Measurements from ENCODE around the gene POU5F2. TPM values are rescaled to one million over a fixed set of nuclear protein-coding genes. Genes with fewer than 3 reads are reported as not detected.

The POU5F2 gene
- total and polyA plus RNA-seq, 2 of the 8 experiments (the other 6 are each of a cell fraction or from before 2014, with no cell fraction given): 0.06 to 0.08 TPM

- TF ChIP-seq, protein P1, sequence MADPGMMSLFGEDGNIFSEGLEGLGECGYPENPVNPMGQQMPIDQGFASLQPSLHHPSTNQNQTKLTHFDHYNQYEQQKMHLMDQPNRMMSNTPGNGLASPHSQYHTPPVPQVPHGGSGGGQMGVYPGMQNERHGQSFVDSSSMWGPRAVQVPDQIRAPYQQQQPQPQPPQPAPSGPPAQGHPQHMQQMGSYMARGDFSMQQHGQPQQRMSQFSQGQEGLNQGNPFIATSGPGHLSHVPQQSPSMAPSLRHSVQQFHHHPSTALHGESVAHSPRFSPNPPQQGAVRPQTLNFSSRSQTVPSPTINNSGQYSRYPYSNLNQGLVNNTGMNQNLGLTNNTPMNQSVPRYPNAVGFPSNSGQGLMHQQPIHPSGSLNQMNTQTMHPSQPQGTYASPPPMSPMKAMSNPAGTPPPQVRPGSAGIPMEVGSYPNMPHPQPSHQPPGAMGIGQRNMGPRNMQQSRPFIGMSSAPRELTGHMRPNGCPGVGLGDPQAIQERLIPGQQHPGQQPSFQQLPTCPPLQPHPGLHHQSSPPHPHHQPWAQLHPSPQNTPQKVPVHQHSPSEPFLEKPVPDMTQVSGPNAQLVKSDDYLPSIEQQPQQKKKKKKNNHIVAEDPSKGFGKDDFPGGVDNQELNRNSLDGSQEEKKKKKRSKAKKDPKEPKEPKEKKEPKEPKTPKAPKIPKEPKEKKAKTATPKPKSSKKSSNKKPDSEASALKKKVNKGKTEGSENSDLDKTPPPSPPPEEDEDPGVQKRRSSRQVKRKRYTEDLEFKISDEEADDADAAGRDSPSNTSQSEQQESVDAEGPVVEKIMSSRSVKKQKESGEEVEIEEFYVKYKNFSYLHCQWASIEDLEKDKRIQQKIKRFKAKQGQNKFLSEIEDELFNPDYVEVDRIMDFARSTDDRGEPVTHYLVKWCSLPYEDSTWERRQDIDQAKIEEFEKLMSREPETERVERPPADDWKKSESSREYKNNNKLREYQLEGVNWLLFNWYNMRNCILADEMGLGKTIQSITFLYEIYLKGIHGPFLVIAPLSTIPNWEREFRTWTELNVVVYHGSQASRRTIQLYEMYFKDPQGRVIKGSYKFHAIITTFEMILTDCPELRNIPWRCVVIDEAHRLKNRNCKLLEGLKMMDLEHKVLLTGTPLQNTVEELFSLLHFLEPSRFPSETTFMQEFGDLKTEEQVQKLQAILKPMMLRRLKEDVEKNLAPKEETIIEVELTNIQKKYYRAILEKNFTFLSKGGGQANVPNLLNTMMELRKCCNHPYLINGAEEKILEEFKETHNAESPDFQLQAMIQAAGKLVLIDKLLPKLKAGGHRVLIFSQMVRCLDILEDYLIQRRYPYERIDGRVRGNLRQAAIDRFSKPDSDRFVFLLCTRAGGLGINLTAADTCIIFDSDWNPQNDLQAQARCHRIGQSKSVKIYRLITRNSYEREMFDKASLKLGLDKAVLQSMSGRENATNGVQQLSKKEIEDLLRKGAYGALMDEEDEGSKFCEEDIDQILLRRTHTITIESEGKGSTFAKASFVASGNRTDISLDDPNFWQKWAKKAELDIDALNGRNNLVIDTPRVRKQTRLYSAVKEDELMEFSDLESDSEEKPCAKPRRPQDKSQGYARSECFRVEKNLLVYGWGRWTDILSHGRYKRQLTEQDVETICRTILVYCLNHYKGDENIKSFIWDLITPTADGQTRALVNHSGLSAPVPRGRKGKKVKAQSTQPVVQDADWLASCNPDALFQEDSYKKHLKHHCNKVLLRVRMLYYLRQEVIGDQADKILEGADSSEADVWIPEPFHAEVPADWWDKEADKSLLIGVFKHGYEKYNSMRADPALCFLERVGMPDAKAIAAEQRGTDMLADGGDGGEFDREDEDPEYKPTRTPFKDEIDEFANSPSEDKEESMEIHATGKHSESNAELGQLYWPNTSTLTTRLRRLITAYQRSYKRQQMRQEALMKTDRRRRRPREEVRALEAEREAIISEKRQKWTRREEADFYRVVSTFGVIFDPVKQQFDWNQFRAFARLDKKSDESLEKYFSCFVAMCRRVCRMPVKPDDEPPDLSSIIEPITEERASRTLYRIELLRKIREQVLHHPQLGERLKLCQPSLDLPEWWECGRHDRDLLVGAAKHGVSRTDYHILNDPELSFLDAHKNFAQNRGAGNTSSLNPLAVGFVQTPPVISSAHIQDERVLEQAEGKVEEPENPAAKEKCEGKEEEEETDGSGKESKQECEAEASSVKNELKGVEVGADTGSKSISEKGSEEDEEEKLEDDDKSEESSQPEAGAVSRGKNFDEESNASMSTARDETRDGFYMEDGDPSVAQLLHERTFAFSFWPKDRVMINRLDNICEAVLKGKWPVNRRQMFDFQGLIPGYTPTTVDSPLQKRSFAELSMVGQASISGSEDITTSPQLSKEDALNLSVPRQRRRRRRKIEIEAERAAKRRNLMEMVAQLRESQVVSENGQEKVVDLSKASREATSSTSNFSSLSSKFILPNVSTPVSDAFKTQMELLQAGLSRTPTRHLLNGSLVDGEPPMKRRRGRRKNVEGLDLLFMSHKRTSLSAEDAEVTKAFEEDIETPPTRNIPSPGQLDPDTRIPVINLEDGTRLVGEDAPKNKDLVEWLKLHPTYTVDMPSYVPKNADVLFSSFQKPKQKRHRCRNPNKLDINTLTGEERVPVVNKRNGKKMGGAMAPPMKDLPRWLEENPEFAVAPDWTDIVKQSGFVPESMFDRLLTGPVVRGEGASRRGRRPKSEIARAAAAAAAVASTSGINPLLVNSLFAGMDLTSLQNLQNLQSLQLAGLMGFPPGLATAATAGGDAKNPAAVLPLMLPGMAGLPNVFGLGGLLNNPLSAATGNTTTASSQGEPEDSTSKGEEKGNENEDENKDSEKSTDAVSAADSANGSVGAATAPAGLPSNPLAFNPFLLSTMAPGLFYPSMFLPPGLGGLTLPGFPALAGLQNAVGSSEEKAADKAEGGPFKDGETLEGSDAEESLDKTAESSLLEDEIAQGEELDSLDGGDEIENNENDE (IDR thresholded peaks at IDR 0.05; ENCODE audit: insufficient replicate concordance, low read length): no peak
- TF ChIP-seq TAF1 (IDR thresholded peaks at IDR 0.05; ENCODE audit: low read depth, low read length): no peak
- TF ChIP-seq SP2 (IDR thresholded peaks at IDR 0.05; ENCODE audit: low read length): no peak
- no peak for TF ChIP-seq POLR2A (IDR thresholded peaks at IDR 0.05; ENCODE audit: control extremely low read depth in 1 of 2, low read depth in 2 of 2, low read length in 2 of 2)
- TF ChIP-seq SIRT6 (IDR thresholded peaks at IDR 0.05; ENCODE audit: low read length): no peak
- TF ChIP-seq SIX5 (IDR thresholded peaks at IDR 0.05; ENCODE audit: low read depth, low read length): no peak
- no peak for TF ChIP-seq ASH2L (IDR thresholded peaks at IDR 0.05; ENCODE audit: low read length)
- no peak for TF ChIP-seq RAD21 (IDR thresholded peaks at IDR 0.05 in 1 of 2, conservative IDR thresholded peaks at IDR 0.05 in 1 of 2; ENCODE audit: low read depth in 2 of 2, low read length in 2 of 2)
- no peak for TF ChIP-seq FOSL1 (IDR thresholded peaks at IDR 0.05; ENCODE audit: insufficient read depth, low read depth, low read length)
- no peak for TF ChIP-seq CTBP2 (IDR thresholded peaks at IDR 0.05; ENCODE audit: borderline replicate concordance, insufficient read depth, insufficient read length, low read length)
- TF ChIP-seq, protein P2, sequence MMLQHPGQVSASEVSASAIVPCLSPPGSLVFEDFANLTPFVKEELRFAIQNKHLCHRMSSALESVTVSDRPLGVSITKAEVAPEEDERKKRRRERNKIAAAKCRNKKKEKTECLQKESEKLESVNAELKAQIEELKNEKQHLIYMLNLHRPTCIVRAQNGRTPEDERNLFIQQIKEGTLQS (IDR thresholded peaks at IDR 0.05; ENCODE audit: insufficient read depth, low read depth, low read length): no peak
- TF ChIP-seq MAFK (IDR thresholded peaks at IDR 0.05; ENCODE audit: low read depth, low read length): no peak
These were observed 16.6 kb downstream of the POU5F2 start (continued) for GRCh38 chr5:93724791-93725190.
